Transverse colon (tissue), 4 donors: Measurements from ENCODE around the gene PRKCH. TPM values are rescaled to one million over a fixed set of nuclear protein-coding genes. Genes with fewer than 3 reads are reported as not detected.
A peak's percentile ranks its signal among the peaks of the same experiment; 100 is the strongest.

Source experiments
- DNase-seq: peaks from one replicate; pipeline ENCODE4 v3.0.0-alpha.2; 2019
- H3K27ac ChIP-seq, 4 donors: fragments of 200-600 bp; sonication (generic); 2 replicates each; pipeline ENCODE4 v1.5.1; 2016 to 2018; ENCODE audit warnings: inconsistent platforms in 4 of 4
- H3K27me3 ChIP-seq: fragments of 200-600 bp; sonication (generic); 2 replicates; pipeline ENCODE4 v1.5.1; 2017; ENCODE audit warnings: inconsistent platforms
- H3K36me3 ChIP-seq, 4 donors: fragments of 200-600 bp; sonication (generic); 2 replicates each; pipeline ENCODE4 v1.5.1; 2017 to 2019; ENCODE audit warnings: inconsistent platforms in 4 of 4
- H3K4me1 ChIP-seq, 4 donors: fragments of 200-600 bp; sonication (generic); 2 replicates each; pipeline ENCODE4 v1.5.1; 2017 to 2020; ENCODE audit warnings: inconsistent platforms in 4 of 4
- H3K4me3 ChIP-seq, 4 donors: fragments of 200-600 bp; sonication (generic); 1 replicate in 1 of 4; 2 replicates in 3 of 4; pipeline versions ENCODE4 v1.5.1 to v1.6.1; 2017 to 2019; ENCODE audit warnings: inconsistent platforms in 4 of 4
- H3K9me3 ChIP-seq, 2 donors: fragments of 200-600 bp; sonication (generic); 2 replicates each; pipeline ENCODE4 v1.5.1; 2017 to 2019; ENCODE audit warnings: inconsistent platforms in 2 of 2
- EP300 ChIP-seq: sonication (generic); formaldehyde crosslinking; IDR thresholded peaks from one replicate; pipeline ENCODE4 v1.6.1; 2017; ENCODE audit warnings: antibody characterized with exemption, low read depth
- POLR2A ChIP-seq: fragments of 450-650 bp; IDR thresholded peaks from one replicate; pipeline ENCODE4 v1.6.1; 2016; ENCODE audit warnings: antibody characterized with exemption, mild to moderate bottlenecking, moderate library complexity
- POLR2AphosphoS5 ChIP-seq, 3 donors: sonication (generic); formaldehyde crosslinking; IDR thresholded peaks; one replicate each; pipeline ENCODE4 v1.6.1; 2016; ENCODE audit warnings: antibody characterized with exemption in 3 of 3
- WGBS, 2 donors: methylation state at CpG; one replicate each; pipeline ENCODE4 v1.1.5; 2018; ENCODE audit warnings: low coverage in 1 of 2; 5-methylcytosine and 5-hydroxymethylcytosine counted together
- in situ Hi-C, 4 donors: fragments of 200-750 bp; cut with MboI; loops; one replicate each; pipeline versions ENCODE4 v1.15.0 to v1.15.1; 2017; ENCODE audit warnings: low sequenced_read_pairs in 3 of 4, low pct_ligation_motif_present in 1 of 4, low pct_unique_long_range_greater_than_20kb in 1 of 4
- intact Hi-C: fragments of 100-400 bp; cut with DNase I; formaldehyde crosslinking; loops from one replicate; pipeline ENCODE4 v1.15.1; 2023; ENCODE audit warnings: low total_unique reads
- total RNA-seq, 4 donors: library from RNA; depleted of rRNA; stranded (reverse); fragments of >200 nt; gene quantifications; one replicate each; pipeline ENCODE4 v1.1.0, GENCODE V29; 2016
- TF ChIP-seq, protein P1 (sequence below), 5 experiments: fragments of 200-600 bp in 3 of 5; fragments of 450-650 bp in 2 of 5; sonication (generic) in 3 of 5; IDR thresholded peaks; 1 replicate in 2 of 5; 2 replicates in 3 of 5; pipeline ENCODE4 v1.5.1; 2016 to 2017; ENCODE audit warnings: antibody characterized with exemption in 5 of 5, inconsistent platforms in 3 of 5, mild to moderate bottlenecking in 2 of 5, moderate library complexity in 1 of 5

The PRKCH gene
- total RNA-seq, 4 donors from 2014 or later = 12.4 to 38.9 (median 27.0) TPM

DNA sequence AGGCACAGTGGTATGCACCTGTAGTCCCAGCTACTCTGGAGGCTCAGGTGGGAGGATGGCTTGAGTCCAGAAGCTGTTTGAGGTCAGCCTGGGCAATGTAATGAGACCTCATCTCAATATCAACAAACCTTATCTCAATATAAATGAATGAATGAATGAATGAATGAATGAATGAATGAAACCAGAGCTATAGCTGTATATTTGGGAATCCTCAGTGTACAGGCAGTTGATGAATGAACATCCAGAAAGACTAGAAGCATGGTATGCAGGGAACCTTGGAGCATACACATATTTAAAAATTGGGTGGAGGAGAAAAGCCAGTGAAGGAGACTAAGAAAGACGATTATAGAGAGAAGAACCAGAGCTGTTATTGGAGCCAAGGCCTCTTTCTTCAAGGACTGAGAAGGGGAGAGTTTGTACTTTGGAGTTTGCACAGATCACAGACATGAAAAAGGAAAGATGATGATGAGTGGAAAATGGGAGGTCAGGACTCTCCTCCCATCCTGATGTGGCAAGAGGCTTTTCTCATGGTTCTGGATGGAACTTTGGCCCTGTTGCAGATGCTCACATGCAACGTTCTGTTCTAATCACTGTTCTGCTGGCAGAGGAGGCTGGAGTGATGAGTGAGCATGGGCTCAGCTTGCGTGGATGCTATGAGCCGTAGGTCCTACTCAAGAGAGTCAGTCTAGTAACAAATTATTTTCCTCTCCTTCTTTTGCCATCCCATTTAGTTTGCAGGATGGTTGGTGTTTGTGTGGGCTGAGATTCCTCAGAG lies 114.4 kb downstream of the PRKCH start:
- intact Hi-C loops (no loop called here), in situ Hi-C loops (loop anchor here in 1 of 4 donors (25.0 kb wide), 1 partner anchor 677 kb away; no protein-coding TSS in a partner anchor)
- TF ChIP-seq POLR2A (no peak), POLR2AphosphoS5 (IDR thresholded peaks at IDR 0.05) (no peak), EP300 (no peak)
- TF ChIP-seq, protein P1, sequence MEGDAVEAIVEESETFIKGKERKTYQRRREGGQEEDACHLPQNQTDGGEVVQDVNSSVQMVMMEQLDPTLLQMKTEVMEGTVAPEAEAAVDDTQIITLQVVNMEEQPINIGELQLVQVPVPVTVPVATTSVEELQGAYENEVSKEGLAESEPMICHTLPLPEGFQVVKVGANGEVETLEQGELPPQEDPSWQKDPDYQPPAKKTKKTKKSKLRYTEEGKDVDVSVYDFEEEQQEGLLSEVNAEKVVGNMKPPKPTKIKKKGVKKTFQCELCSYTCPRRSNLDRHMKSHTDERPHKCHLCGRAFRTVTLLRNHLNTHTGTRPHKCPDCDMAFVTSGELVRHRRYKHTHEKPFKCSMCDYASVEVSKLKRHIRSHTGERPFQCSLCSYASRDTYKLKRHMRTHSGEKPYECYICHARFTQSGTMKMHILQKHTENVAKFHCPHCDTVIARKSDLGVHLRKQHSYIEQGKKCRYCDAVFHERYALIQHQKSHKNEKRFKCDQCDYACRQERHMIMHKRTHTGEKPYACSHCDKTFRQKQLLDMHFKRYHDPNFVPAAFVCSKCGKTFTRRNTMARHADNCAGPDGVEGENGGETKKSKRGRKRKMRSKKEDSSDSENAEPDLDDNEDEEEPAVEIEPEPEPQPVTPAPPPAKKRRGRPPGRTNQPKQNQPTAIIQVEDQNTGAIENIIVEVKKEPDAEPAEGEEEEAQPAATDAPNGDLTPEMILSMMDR (IDR thresholded peaks at IDR 0.05) = no peak
- no peaks in the 10 kb centered on the region for H3K27me3 ChIP-seq
- H3K36me3 ChIP-seq = no peaks in the 10 kb centered on the region
- WGBS, 2 donors = 74 to 76% methylated on average over 4 of the region's 4 CpGs
- no peak overlapping the region for H3K4me3 ChIP-seq
- H3K27ac ChIP-seq = no peak overlapping the region
- no peaks in the 10 kb centered on the region for H3K9me3 ChIP-seq
- H3K4me1 ChIP-seq = peaks cover 4 to 32% (median 10%) of the 10 kb centered on the region in 4 donors
- no peak for DNase-seq

DNA sequence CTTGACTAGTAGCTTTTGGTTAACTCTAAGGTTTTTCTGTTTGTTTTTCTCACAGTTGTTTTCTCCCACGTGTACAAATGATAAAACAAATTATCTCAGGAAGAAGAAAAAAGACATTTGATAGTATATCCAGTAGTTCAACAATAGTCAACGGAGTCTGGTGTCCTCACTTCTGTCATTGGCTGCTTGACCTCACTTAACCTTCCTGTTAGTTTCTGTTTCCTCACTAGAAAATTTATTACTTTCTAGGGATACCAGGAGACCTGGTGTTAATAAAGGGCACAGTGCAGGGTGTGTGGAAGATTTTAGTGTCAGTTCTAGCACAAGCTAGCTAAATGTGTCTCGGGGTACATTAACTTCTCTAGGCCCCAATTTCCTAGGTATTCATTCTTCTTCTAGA lies 116.0 kb downstream of the PRKCH start:
- TF ChIP-seq, protein P1 (IDR thresholded peaks at IDR 0.05) = no peak
- TF ChIP-seq POLR2A (no peak), EP300 (no peak), POLR2AphosphoS5 (IDR thresholded peaks at IDR 0.05) (no peak)
- WGBS, 2 donors = 44 to 57% methylated on average over 3 of the region's 3 CpGs
- intact Hi-C loops (loop anchor here (1.0 kb wide), 1 partner anchor 22 kb away; no protein-coding TSS in a partner anchor), in situ Hi-C loops (loop anchor here in 1 of 4 donors (25.0 kb wide), 1 partner anchor 675 kb away; no protein-coding TSS in a partner anchor)
- no peak for DNase-seq
- Histone ChIP-seq H3K36me3 (no peaks in the 10 kb centered on the region), H3K4me3 (no peak overlapping the region), H3K27me3 (no peaks in the 10 kb centered on the region), H3K27ac (peak overlapping the region in 1 of 4 donors; percentile 22), H3K9me3 (no peaks in the 10 kb centered on the region), H3K4me1 (peaks cover 4 to 32% (median 10%) of the 10 kb centered on the region in 4 donors)

DNA sequence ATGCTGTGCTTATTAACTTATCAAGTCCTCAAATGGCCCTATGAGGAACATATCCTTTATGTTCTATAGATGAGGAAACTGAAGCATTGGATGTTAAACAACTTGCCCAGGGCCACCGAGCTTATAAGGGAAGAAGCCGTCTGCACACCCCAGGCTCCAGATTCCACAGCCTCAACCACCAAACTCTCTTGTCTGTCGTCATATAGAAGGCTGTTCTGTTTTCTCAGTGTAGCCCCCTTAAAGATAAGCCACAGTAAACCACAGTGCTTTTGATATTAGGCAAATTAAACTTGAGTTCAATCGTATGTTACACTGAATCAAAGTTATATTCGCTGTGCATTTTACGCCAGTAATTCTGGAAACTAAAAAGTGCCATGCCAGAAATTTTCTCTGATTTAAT lies 116.7 kb downstream of the PRKCH start:
- 59 to 81% methylated on average over 6 of the region's 6 CpGs for WGBS, 2 donors

DNA sequence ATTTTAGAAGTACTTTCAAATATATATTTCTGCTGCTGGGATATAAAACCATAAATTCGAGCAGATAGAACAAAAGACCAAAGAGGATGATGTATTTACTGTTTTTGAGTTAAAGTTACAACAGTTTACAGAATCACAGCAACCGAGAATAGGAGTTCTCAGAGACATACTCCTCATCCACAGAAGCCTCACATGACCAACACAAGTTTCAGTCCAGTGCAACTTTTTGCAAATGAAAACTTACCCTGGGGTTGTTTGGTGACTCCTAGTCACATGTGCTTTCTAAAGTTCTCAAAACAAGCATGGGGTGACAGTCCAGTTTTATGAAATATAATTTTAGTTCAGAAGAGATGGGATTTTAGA lies 117.1 kb downstream of the PRKCH start:
- peak overlapping the region; percentile 19 to 58 (median 30) for H3K27ac ChIP-seq
- in situ Hi-C loops (loop anchor here in 1 of 4 donors (25.0 kb wide), 1 partner anchor 674 kb away; no protein-coding TSS in a partner anchor), intact Hi-C loops (no loop called here)
- DNase-seq = no peak
- no peaks in the 10 kb centered on the region for H3K36me3 ChIP-seq
- TF ChIP-seq, protein P1 (IDR thresholded peaks at IDR 0.05) = no peak
- TF ChIP-seq EP300 (no peak), POLR2AphosphoS5 (IDR thresholded peaks at IDR 0.05) (no peak), POLR2A (no peak)
- WGBS, 2 donors = 36 to 38% methylated on average over 2 of the region's 2 CpGs
- peaks cover 4 to 32% (median 10%) of the 10 kb centered on the region in 4 donors for H3K4me1 ChIP-seq
- H3K9me3 ChIP-seq = no peaks in the 10 kb centered on the region
- no peak overlapping the region for H3K4me3 ChIP-seq
- H3K27me3 ChIP-seq = no peaks in the 10 kb centered on the region

More for the DNA sequence above, 116.7 kb downstream of the PRKCH start:
- peak overlapping the region in 3 of 4 donors; percentile 19 to 58 (median 22) for H3K27ac ChIP-seq
- H3K4me3 ChIP-seq = no peak overlapping the region
- TF ChIP-seq EP300 (no peak), POLR2AphosphoS5 (IDR thresholded peaks at IDR 0.05) (no peak), POLR2A (no peak)
- TF ChIP-seq, protein P1 (IDR thresholded peaks at IDR 0.05) = no peak
- peaks cover 4 to 32% (median 10%) of the 10 kb centered on the region in 4 donors for H3K4me1 ChIP-seq
- no peaks in the 10 kb centered on the region for H3K27me3 ChIP-seq
- intact Hi-C loops = no loop called here
- in situ Hi-C loops = loop anchor here in 1 of 4 donors (25.0 kb wide), 1 partner anchor 674 kb away; no protein-coding TSS in a partner anchor
- no peaks in the 10 kb centered on the region for H3K36me3 ChIP-seq
- DNase-seq = no peak
- no peaks in the 10 kb centered on the region for H3K9me3 ChIP-seq
